Daoy (cell line): ENCODE measurements around the gene SCG2. TPM values are rescaled to one million over a fixed set of nuclear protein-coding genes. Genes with fewer than 3 reads are reported as not detected.
"Not testable (repeated sequence)": the region's sequence is repeated elsewhere in the genome, so short reads cannot be mapped to it uniquely, and the experiment has no call there.

Experiments
- DNase-seq: peaks from one replicate; pipeline ENCODE4 v3.0.0-alpha.2; 2015; ENCODE audit warnings: low read depth
- total RNA-seq: library from RNA; depleted of rRNA; stranded (reverse); fragments of >200 nt; shearing (Covaris generic); gene quantifications from 2 replicates; pipeline ENCODE4 v1.2.3, GENCODE V29; 2014

Gene SCG2
- total RNA-seq, 1 experiment from 2014 or later = 3.0 TPM

DNA sequence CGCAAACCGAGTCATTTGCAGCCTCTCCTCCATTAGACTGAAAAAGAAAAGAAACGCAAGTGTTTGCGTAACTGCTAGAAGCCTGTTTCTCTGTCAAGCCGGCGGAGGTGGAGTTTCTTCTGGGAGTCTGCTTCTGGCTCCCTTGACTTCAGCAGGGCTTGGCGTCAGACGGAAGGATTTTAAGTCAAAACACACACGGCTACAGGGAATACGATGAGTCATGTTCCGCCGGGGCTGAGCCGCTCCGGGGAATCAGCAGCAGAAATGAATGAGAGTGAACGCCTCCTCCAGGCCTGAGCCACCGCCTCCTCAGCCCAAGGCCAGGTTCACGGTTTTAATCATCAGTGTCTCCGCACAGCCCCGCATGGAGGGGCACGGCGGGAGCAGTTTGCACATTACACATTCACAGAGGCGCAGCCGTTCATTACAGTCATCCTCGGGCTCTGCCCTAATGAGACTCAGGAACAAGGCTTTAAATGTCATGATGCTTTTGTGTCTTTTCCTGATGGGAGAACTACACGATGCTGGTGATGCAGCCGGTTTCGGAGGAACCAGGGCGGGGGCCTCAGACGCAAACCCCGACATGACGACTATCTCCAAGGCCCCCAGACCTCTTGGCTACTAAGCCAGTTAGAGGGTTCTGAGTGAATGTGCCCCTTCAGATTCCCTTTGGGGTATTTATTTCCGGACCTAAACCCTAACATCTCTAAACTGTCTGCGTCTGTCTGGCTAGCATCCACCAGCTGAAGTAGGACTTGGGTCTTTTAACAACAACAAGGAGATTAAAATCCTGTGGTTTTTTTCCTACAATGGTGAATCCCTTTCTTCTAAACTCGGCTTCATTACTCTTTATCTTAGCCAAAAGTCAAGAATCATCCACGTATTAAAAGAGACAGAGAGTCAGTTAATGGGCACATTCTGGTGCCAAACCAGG is 11.1 kb upstream of the SCG2 start:
- DNase-seq = peak; percentile 93

DNA sequence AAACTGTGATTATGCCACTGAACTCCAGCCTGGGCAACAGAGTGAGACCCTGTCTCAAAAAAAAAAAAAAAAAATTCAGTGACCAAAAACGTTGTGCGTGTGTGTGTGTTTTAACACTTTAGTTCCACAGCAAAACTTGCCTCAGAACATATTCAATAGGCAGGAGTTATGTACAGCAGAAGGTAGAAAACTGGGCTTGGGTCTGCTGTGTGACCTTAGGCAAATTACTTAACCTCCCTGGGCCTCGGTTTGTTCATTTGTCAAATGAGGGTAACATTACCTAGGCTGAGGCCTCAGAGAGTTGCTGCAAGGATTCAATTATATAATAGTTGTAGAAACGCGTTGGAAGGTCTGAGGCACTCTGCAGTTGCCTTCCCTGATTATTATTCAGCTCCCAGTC is 10.3 kb upstream of the SCG2 start:
- DNase-seq = no peak

DNA sequence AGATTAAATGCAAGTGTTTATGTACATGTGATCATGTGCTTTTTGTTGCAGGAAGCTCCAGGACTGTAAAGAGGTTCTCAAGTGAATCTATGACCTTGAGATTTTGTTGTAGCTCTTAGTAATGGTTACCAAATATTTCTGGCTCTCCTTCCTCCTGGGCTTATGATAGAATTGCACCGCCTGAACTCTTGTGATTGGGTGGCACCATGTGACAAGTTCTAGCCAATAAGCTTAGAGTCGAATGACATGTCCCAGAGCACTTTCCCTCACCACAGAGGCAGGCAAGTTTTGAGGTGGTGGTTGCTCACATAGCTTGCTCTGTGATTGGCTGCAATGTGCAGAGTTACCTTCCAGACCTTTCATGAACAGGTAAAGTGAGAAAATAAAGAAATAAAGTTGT is 8.9 kb upstream of the SCG2 start:
- DNase-seq = no peak

DNA sequence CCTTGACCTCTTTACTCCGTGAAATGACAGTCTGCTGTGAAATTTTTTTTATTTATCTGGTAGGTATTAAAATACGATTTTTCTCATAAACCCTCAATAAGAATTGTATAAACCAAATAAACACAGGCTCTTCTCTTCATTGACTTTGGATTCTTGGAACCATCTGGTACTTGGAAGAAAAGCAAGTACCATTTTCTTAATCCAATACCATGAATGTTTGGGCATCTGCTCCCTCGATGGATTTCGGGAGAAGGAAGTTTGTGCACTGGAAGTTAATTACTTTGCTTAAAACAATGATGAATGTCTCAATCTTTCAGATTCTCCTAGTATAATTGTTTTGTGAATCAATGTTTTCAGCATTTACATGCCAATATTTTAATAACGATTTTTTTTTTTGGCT is 5.3 kb upstream of the SCG2 start:
- no peak for DNase-seq

DNA sequence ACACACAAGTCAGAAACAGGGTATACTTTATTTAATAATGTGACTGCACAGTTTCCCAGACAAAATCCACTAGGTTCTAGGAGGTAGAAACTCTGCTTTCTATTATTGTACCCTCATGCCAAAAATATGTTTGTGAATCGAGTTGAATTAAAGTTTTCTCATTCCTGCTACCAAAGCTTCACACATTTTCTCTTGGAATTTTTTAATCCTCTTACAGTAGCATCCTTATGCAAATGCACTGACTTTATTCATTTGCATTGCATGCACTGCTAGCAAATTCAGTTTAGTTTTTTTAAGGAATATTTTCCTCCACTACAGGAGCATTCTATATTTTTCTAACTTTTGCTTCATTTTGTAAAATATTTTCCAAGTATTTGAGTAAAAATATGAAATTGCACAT is 4.8 kb upstream of the SCG2 start:
- DNase-seq = no peak

DNA sequence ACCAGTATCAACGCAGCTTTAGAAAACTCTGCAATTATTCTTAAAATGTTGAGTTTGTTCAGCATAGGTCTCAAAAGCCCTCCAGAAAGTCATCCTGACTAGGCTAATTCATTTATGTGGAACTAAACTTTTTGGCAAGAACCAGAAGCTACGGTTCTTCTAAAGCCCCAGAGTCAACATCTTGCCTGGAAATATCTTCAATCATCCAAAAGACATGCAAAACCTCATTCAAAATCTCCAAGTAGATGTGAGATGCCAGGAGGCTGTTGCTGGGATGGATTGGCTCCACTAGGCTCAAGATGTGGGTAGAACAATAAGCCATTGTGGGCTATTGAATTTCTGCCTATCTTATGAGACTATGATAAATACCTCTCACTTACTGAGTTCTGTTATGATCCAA is 2.1 kb upstream of the SCG2 start:
- no peak for DNase-seq

DNA sequence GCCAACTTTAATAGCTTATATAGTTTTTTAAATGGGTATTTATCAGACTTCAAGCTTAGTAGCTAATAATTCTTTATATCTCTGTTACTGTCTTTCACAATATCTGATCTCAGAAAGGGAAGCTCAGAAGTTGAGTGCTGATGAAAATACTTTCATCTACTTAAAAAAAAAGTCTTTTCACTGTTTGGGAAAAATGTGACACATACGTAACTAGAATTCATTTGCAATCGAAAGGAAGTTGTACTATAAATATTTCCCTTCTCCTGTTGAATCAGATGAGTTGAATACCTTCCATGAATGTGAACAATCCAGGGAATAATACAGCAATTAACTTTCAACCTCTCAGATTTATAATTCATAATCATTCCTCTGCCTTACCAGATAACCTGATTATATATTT is 811 bp upstream of the SCG2 start:
- no peak for DNase-seq

DNA sequence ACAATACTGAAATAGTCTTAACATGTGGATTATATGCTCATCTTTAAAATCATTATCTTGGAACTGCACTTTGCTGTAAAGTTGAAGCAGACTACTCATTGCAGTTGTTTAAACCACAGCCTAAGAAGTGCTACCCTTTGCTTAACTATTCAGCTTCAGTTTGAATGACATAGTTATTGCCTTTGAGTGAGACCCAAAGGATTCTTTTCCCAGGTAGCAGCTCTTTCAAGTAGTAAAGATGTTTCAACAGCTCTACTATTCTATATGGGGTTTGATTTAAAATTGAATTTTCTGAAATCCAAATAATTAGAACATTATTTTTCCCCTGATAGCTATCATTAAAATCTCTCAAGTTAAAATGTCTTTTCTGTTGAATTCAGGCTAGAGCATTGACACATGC is 1.1 kb downstream of the SCG2 start:
- no peak for DNase-seq

DNA sequence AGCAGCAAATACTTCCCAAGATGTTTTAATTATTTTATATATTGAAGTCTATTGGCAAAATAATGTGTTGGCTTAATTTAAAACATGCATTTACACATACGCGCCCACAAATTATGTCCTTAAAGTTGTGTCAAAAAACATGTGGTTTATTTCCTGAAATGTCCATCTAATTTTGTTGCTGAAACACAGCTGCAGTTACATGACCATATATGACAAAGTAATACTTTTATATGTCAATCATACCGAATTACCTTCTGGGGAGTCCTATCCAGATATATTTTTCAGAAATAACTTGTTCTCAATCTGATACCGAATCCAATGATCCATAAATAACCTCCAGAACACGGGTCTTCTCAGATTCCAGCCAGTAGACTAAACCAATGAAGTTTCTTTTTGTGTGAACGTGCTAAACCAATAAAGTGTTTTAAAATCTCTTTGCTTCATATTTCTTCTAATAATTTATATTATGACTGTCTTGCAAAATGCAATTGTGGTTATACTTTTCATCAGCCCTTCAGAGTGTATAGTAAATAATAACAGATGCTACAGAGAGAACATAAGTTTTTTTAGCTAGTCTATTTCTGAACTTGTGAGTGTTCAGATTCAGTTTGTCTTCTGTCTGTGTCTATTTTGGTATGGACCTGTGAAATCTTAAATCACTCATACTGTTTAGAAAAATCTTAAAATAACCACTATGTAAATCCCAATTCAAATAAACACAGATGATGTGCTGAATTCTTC is 2.4 kb downstream of the SCG2 start:
- DNase-seq = no peak

DNA sequence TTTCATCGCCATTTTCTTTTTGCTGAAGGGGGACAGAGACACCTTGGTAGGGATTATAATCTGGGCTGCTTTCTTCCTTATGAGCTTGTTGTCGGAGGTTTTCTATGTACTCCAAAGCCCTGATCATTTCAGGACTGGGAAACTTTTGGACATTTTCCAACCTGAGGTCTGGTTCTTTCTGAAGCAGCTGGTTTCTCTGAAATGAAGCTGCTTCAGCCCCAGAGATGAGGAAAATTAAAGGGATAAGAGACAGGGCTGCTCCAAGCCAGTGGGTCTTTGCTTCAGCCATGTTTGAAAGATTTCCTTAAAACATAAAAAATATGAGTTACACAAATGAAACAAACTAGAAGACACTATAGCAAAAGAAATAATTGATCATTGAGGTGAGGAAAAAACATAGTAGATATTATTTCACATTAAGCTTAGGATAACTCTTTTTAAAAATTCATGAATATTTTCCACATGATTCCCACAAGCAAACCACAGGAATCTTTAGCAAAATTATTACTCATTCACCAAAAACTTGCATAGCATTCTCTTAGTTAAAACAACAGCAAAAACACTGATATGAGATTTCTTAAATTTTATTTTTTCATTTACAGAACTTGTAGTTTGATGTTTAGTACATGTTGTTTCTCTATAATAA is 3.0 kb downstream of the SCG2 start:
- DNase-seq = no peak

DNA sequence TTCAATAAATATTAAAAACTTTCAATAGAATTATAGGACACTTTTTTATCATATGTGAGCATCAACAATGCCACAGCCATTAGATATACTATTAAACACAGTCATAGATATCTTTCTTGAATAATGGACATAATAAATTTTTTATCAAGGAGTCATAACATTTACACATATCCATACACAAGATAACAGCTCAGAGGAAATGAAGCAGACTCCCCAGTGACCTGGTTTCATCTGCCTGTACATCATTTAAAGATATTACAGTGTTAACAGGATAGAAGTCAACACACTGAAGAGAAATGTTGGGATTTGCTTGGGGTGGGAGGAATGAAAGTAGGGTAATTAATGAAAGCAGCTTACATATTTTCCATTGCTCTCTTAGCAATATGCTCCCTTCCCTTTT is 5.1 kb downstream of the SCG2 start:
- DNase-seq = no peak

DNA sequence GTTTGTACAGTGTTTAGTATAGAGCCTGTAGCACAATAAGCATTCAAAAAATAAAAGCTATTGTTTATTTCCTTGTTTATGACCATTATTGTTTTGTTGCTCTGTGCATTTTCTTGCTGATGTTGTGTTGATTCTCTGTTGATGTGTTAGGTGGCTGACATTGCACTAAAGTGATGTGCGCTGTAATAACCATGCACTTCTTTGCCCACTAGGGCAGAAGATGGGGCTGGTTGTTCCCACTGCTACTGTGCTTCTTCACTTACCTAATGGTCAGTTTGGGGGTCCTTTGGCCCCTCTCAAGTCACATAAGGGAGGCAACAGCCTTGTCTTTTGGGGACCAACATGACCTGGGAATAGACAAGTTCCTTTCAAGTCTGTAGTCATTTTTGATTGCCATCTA is 6.0 kb downstream of the SCG2 start:
- no peak for DNase-seq

DNA sequence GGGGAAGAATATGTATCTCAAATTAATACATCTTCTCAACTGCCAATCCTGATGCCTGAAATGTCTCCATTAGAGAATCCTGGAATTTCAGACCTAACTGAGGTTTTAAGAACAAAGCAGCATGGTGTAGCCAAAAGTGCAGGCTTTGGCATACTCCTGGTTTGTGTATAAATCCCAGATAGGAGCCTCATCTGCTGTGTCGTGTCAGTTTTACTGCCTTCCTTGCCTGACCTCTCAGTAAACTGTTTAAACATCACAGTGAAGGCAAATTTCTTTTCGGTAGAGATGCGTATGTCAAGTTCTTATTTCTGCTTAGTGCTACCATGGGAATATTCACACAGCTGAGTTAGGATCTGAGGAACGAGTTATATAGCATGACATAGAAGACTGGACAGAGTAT is 7.3 kb downstream of the SCG2 start:
- DNase-seq = no peak

DNA sequence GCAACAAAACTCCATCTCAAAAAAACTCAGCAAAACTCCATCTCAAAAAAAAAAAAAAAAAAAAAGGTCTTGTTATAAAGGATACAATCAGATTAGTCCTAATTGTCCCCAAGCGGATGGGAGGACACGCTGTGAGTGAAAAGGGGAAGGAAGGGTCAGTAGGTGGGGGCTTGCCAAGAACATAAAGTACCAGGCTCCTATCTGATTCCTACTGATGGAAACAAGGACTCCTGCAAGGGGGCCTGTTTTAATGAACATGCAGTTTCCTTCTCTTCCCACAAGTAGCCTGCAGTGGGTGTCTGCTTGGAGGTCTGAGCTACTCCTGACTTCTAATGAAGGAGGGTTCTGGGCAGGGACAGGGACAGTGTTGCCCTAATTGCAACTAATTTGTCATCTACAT is 7.9 kb downstream of the SCG2 start:
- no peak for DNase-seq

DNA sequence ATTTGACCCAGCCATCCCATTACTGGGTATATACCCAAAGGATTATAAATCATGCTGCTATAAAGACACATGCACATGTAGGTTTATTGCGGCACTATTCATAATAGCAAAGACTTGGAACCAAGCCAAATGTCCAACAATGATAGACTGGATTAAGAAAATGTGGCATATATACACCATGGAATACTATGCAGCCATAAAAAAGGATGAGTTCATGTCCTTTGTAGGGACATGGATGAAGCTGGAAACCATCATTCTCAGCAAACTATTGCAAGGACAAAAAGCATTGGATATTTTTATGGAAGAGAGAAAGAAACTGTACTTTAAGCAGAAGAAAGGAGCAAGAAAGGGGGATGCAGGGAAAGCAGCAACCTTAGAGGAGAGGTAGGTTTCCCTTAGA is 9.5 kb downstream of the SCG2 start:
- DNase-seq = not testable (repeated sequence)

DNA sequence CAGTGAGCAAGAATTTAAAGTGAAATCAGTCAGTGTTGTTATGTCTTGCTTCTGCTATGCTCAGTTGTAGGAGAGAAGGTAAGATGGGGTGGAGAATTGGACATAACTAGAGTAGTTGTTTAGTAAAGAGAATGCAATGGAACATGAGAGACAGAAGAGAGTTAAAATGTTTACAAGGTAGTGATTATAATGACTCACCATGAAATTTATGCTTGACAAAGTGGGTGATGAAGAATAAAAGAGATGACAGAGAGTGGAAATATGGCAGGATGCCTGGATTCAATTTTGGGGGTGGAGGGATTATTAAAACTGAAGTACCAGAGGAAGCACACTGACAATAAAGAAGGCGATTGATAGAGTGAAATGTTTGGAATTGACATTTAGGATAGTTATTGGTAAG is 10.6 kb downstream of the SCG2 start:
- no peak for DNase-seq

DNA sequence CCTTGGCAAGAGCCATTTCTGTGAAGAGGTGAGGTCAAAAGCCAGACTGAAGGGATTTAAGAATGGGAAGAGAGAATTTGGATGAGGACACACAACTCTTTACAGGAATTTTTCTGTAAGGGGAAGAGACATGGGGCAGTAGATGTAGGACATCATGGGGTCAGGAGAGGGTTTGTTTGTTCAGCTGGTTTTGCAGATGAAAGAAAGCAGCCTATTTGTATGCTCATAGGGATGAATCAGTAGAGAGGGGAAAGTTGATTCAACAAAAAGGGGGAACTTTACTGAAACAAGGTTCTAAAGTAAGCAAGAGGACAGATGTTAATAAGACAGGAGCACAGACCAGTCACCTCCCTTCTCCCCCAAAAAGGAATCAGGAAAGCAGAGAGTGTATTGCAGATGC is 11.2 kb downstream of the SCG2 start:
- no peak for DNase-seq

DNA sequence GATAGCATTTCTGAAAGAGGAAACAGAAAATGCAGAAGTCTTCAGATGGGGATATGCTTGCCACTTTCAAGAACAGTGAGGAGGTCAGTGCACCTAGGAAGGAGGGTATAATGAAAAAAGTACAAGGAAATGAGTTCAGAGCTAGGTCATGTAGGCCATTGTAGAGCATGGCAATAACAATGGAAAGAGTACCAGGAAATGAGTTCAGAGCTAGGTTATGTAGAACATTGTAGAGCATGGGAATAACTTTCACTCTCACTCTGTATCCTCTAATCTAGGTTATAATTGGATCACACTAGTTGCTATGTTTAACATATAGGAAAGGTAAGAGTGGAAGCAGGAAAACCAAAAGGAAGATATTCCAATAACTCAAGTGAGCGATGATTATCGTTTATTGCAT is 12.3 kb downstream of the SCG2 start:
- DNase-seq = no peak

DNA sequence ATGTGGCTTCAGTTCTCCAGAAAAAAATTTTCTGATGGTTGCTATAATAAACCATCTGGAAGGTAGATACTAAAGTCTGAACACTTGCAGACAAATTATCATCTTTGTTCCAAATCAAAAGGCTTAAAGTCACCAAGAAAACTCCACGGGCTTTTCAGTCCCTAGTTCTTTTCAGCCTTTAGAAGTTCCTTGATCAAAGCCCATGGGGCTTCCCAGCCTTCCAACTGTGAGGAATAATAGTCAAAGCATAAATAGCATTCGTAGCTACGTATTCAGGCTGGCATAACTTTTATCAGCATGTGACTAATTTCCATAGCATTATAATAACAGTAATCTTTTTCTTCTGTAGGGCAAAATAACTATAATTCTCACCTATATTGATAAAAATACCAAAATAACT is 13.9 kb downstream of the SCG2 start:
- DNase-seq = no peak

DNA sequence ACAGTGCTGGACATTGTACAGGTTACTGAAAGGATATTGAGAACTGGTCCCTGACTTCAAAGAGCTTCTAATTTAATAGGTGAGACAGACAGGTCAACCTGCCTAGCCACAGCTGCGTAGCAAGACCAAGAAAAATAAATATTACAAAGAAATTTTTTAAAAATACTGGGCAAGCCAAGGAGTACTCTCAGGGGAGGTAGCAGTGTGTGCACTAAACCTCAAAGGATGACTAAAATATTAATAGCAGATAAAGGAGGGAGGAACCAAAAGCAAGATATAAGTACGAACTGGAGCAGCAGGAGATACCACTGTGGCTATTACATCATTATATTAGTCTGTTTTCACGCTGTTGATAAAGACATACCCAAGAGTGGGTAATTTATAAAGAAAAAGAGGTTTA is 14.9 kb downstream of the SCG2 start:
- no peak for DNase-seq

DNA sequence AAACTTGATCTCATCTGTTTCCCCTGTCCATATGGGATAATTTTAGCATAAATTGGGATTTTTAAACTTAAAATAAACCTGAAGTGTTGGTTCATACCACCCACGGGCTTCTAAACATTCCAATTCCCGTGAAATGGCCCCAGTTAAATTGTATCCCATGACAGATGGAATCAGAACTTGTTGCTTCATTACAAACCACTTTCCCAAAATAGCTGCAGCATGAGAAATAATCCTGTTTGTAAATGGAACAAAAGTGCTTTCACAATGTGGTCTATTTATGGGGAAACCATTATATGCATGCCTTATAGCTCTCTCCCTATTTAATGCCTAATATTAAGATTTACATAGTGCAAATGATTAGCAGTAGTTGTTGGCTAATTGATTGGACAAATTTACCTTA is 15.9 kb downstream of the SCG2 start:
- DNase-seq = no peak

DNA sequence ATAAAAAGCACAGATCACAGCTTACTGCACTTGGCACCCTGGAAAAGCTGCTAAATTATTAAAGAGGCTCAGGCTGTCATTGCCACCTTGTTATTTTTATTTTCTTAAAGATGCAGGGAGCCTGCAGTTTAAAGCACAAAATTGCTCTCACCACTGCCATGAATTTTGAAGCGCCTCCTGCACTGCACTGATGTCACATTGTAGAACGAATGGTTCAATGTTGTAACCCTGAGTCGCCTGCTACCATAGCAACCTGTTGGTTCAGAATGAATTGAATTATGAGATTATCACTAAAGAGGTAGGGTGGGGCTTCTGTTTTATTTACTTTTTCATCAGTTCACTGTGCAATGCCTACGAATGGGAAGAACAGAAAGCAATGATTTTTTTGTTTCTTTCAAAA is 16.5 kb downstream of the SCG2 start:
- DNase-seq = no peak

DNA sequence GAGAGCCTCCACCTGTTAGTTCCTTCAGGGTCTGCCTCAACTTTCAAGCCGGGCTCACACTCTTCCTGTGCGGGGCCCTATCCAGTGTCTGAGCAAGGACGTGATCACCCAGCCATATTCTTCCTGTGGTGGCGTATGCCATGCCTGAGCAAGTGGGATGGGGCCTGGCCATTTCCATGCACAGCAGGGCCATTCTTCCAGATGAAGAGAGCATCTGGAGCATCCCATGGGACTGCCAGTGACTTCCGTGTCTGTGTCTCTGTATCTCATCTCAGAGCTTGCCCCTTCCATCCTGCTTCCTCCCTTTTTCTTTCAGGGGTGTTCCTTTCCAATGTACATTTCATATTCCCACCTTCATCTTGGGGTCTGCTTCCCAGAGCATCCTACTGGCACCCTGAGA is 20.2 kb downstream of the SCG2 start:
- DNase-seq = no peak
